Calu3 (cell line): ENCODE data around the gene PNKD. TPM values are rescaled to one million over a fixed set of nuclear protein-coding genes. Genes with fewer than 3 reads are reported as not detected.

Experiments
- BruUV-seq: library from RNA; stranded (reverse); fragments of 400-500 nt; replicated peaks from 2 replicates; lab custom pipeline; 2021; lab: Mats Ljungman, UMichigan
- CTCF ChIA-PET: fragments of 300-600 bp; sonication (Branson Sonifier 250); formaldehyde crosslinking; loops from one replicate; lab custom pipeline; 2022; ENCODE audit warnings: antibody characterized with exemption; lab: Charles Lee
- DNase-seq: peaks from one replicate; pipeline ENCODE4 v3.0.0; 2022
- H3K27ac Mint-ChIP-seq: one replicate; pipeline ENCODE4 v1.8.0; 2022; ENCODE audit warnings: mixed read lengths; ENCODE audit not compliant: unreplicated experiment
- H3K27me3 Mint-ChIP-seq: one replicate; pipeline ENCODE4 v1.8.0; 2022; ENCODE audit warnings: mixed read lengths; ENCODE audit not compliant: unreplicated experiment
- H3K36me3 Mint-ChIP-seq: one replicate; pipeline ENCODE4 v1.8.0; 2022; ENCODE audit warnings: mild to moderate bottlenecking, moderate library complexity, mixed read lengths; ENCODE audit not compliant: insufficient read depth, unreplicated experiment
- H3K4me1 Mint-ChIP-seq: one replicate; pipeline ENCODE4 v1.8.0; 2022; ENCODE audit warnings: mild to moderate bottlenecking, low read depth, mixed read lengths; ENCODE audit not compliant: unreplicated experiment
- H3K4me3 Mint-ChIP-seq: one replicate; pipeline ENCODE4 v1.8.0; 2022; ENCODE audit warnings: mild to moderate bottlenecking, low read depth, moderate library complexity, mixed read lengths; ENCODE audit not compliant: unreplicated experiment
- H3K9me3 Mint-ChIP-seq: one replicate; pipeline ENCODE4 v1.8.0; 2022; ENCODE audit warnings: low read depth, mixed read lengths; ENCODE audit not compliant: unreplicated experiment
- intact Hi-C: fragments of 100-400 bp; cut with micrococcal nuclease; formaldehyde crosslinking; loops from one replicate; pipeline ENCODE4 v1.10.0; 2022; ENCODE audit not compliant: unreplicated experiment
- total RNA-seq: library from RNA; stranded (reverse); gene quantifications from 2 replicates; pipeline ENCODE4 v1.2.3, GENCODE V29; 2022
- TF ChIP-seq, protein P1 (sequence below): fragments of 200-600 bp; IDR thresholded peaks from one replicate; pipeline ENCODE4 v1.8.0; 2022; ENCODE audit warnings: antibody characterized with exemption; ENCODE audit not compliant: unreplicated experiment

The PNKD gene
- total RNA-seq, 1 experiment from 2014 or later = 46.8 TPM

DNA sequence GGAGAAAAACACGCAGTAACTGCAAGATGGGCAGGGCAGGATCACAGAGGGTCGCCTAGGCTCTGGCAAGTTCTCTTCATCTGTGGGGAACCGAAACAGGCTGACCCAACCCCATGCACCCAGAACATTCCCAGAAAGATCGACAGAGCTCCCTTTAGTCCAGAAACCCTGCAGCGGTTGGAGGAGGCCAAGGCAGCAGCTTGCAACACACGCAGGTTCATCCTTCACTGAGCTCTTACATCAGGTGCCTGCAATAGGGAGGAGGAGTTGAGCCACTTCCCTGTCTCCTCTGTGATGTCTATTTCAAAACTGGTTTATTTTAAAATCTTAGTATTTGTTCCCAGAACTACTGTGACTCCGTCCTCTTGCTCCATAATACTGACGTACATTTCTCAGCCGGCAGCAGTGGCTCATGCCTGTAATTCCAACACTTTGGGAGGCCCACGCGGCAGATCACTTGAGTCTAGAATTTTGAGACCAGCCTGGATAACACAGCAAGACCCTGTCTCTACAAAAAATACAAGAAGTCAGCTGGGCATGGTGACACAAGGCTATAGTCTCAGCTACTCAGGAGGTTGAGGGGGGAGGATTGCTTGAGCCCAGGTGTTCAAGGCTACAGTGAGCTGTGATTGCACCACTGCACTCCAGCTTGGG lies 100.2 kb downstream of the PNKD start:
- CTCF ChIA-PET = no interaction called here
- BruUV-seq = no TSS peak
- intact Hi-C loops = no loop called here

DNA sequence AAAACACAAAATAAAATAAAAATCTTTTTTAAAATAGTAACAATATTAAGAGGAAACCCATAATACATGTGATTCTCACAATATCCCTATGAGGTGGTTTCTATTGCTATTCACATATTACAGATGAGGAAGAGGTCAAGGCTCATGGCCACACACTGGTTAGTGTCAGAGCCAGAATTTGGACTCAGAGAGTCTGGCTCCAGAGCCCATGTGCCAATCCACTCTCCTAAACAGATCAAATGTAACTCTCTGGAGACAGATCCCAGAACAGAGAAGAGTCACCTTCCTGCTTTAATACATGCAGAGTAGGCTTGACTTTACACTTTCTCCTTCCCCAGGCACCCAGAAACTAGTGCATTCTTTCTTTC lies 101.6 kb downstream of the PNKD start:
- no TSS peak for BruUV-seq
- TF ChIP-seq, protein P1, sequence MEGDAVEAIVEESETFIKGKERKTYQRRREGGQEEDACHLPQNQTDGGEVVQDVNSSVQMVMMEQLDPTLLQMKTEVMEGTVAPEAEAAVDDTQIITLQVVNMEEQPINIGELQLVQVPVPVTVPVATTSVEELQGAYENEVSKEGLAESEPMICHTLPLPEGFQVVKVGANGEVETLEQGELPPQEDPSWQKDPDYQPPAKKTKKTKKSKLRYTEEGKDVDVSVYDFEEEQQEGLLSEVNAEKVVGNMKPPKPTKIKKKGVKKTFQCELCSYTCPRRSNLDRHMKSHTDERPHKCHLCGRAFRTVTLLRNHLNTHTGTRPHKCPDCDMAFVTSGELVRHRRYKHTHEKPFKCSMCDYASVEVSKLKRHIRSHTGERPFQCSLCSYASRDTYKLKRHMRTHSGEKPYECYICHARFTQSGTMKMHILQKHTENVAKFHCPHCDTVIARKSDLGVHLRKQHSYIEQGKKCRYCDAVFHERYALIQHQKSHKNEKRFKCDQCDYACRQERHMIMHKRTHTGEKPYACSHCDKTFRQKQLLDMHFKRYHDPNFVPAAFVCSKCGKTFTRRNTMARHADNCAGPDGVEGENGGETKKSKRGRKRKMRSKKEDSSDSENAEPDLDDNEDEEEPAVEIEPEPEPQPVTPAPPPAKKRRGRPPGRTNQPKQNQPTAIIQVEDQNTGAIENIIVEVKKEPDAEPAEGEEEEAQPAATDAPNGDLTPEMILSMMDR = no peak
- DNase-seq = no peak
- no peaks in the 10 kb centered on the region for H3K27me3 Mint-ChIP-seq
- intact Hi-C loops = no loop called here
- peaks cover 11% of the 10 kb centered on the region for H3K36me3 Mint-ChIP-seq
- H3K4me3 Mint-ChIP-seq = no peak overlapping the region
- no peak overlapping the region for H3K27ac Mint-ChIP-seq
- CTCF ChIA-PET = no interaction called here
- no peaks in the 10 kb centered on the region for H3K9me3 Mint-ChIP-seq
- H3K4me1 Mint-ChIP-seq = no peaks in the 10 kb centered on the region

More for the DNA sequence above, 100.2 kb downstream of the PNKD start:
- Mint-ChIP-seq H3K9me3 (no peaks in the 10 kb centered on the region), H3K4me1 (no peaks in the 10 kb centered on the region), H3K27ac (no peak overlapping the region), H3K4me3 (no peak overlapping the region), H3K27me3 (no peaks in the 10 kb centered on the region), H3K36me3 (peaks cover 13% of the 10 kb centered on the region)
- DNase-seq = no peak
- TF ChIP-seq, protein P1 = no peak

DNA sequence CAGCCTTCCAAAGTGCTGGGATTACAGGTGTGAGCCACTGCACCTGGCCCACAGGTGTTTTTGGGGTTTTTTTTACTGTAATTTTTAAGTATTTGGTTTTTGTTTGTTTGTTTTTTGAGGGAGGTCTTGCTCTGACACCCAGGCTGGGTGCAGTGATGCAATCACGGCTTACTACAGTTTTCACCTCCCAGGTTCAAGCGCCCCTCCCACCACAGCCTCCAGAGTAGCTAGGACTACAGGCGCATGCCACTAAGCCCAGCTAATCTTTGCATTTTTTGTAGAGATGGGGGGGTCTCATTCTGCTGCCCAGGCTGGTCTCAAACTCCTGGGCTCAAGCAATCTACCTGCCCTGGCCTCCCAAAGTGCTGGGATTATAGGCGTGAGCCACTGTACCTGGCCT lies 104.5 kb downstream of the PNKD start:
- H3K36me3 Mint-ChIP-seq = no peaks in the 10 kb centered on the region
- intact Hi-C loops = no loop called here
- TF ChIP-seq, protein P1 = no peak
- CTCF ChIA-PET = no interaction called here
- peaks cover 3% of the 10 kb centered on the region for H3K4me1 Mint-ChIP-seq
- H3K27ac Mint-ChIP-seq = no peak overlapping the region
- no peaks in the 10 kb centered on the region for H3K27me3 Mint-ChIP-seq
- no peak for DNase-seq
- no peaks in the 10 kb centered on the region for H3K9me3 Mint-ChIP-seq
- H3K4me3 Mint-ChIP-seq = no peak overlapping the region
- no TSS peak for BruUV-seq

DNA sequence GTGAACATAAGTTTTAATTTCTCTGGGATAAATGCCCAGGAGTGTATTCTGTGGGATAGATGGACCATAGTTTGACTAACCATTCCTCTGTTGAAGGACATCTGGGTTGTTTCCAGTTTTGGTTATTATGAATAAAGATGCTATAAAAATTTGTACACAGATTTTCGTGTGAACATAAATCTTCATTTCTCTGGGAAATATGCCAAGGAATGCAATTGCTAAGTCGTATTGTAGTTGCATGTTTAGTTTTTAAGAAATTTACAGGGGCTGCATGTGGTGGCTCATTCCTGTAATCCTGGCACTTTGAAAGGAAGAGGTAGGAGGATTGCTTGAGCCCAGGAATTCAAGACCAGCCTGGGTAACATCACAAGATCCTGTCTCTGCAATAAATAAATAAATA lies 104.9 kb downstream of the PNKD start:
- TF ChIP-seq, protein P1 = no peak
- peaks cover 7% of the 10 kb centered on the region for H3K4me1 Mint-ChIP-seq
- no peaks in the 10 kb centered on the region for H3K36me3 Mint-ChIP-seq
- H3K4me3 Mint-ChIP-seq = no peak overlapping the region
- intact Hi-C loops = no loop called here
- DNase-seq = no peak
- H3K27me3 Mint-ChIP-seq = no peaks in the 10 kb centered on the region
- CTCF ChIA-PET = no interaction called here
- no peak overlapping the region for H3K27ac Mint-ChIP-seq
- no peaks in the 10 kb centered on the region for H3K9me3 Mint-ChIP-seq
- no TSS peak for BruUV-seq
